Gastroesophageal sphincter (tissue), 4 donors: ENCODE data around the gene MYOG. TPM values are rescaled to one million over a fixed set of nuclear protein-coding genes. Genes with fewer than 3 reads are reported as not detected.

Experiments
- ATAC-seq: fragments of 150-250 bp; one replicate; pipeline ENCODE4 v1.9.1; 2016; ENCODE audit warnings: mild to moderate bottlenecking, moderate library complexity
- H3K27ac ChIP-seq, 4 donors: fragments of 200-600 bp; sonication (generic) in 3 of 4; 1 replicate in 3 of 4; 2 replicates in 1 of 4; pipeline ENCODE4 v1.5.1; 2016 to 2019
- H3K27me3 ChIP-seq: fragments of 200-600 bp; sonication (generic); one replicate; pipeline ENCODE4 v1.5.1; 2019
- H3K36me3 ChIP-seq, 2 donors: fragments of 200-600 bp; sonication (generic); one replicate each; pipeline ENCODE4 v1.5.1; 2019; ENCODE audit warnings: control low read depth in 1 of 2
- H3K4me1 ChIP-seq, 3 donors: fragments of 200-600 bp; sonication (generic); 1 replicate in 2 of 3; 2 replicates in 1 of 3; pipeline ENCODE4 v1.5.1; 2016 to 2019; ENCODE audit warnings: control low read depth in 2 of 3
- H3K4me3 ChIP-seq, 2 donors: fragments of 200-600 bp; sonication (generic); one replicate each; pipeline ENCODE4 v1.5.1; 2019; ENCODE audit warnings: mild to moderate bottlenecking in 1 of 2, moderate library complexity in 1 of 2
- H3K9me3 ChIP-seq, 3 donors: fragments of 200-600 bp; sonication (generic); one replicate each; pipeline ENCODE4 v1.5.1; 2017 to 2019; ENCODE audit warnings: control low read depth in 2 of 3
- EP300 ChIP-seq: sonication (generic); formaldehyde crosslinking; IDR thresholded peaks from one replicate; pipeline ENCODE4 v1.6.1; 2017; ENCODE audit warnings: antibody characterized with exemption, mild to moderate bottlenecking
- POLR2A ChIP-seq, 2 donors: fragments of 450-650 bp; IDR thresholded peaks; one replicate each; pipeline ENCODE4 v1.6.1; 2017; ENCODE audit warnings: antibody characterized with exemption in 2 of 2, mild to moderate bottlenecking in 2 of 2, moderate library complexity in 1 of 2
- POLR2AphosphoS5 ChIP-seq: sonication (generic); formaldehyde crosslinking; IDR thresholded peaks from one replicate; pipeline ENCODE4 v1.6.1; 2017; ENCODE audit warnings: antibody characterized with exemption
- WGBS, 2 donors: methylation state at CpG; one replicate each; pipeline ENCODE4 v1.1.5; 2018; ENCODE audit warnings: low coverage in 1 of 2; 5-methylcytosine and 5-hydroxymethylcytosine counted together
- total RNA-seq, 4 donors: library from RNA; depleted of rRNA; stranded (reverse); fragments of >200 nt; gene quantifications; one replicate each; pipeline ENCODE4 v1.1.0, GENCODE V29; 2016
- TF ChIP-seq, protein P1 (sequence below), 4 experiments: fragments of 200-600 bp in 2 of 4; fragments of 450-650 bp in 2 of 4; sonication (generic) in 1 of 4; IDR thresholded peaks; one replicate each; pipeline ENCODE4 v1.5.1; 2017 to 2019; ENCODE audit warnings: antibody characterized with exemption in 4 of 4, mild to moderate bottlenecking in 2 of 4, moderate library complexity in 2 of 4

Gene MYOG
- total RNA-seq, 4 donors from 2014 or later, result 0.35 TPM; not detected in 3

DNA sequence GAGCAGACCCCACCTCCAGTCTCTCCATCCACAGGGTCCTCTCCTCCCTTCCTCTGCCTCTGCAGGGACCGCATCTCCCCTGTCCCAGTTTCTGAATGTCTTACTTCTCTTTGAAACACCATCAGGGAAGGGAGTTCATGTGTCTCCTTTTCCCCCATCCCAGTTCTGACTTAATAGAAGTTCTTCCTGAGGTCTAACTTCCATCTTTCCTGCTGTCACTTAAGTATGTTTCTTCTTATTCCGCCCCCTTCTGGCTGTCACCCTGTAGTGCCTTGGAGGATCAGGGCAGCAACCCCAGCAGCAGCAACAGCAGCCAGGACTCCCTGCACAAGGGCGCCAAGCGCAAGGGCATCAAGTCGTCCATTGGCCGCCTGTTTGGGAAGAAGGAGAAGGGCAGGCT is 29.3 kb downstream of the MYOG start:
- no peaks in the 10 kb centered on the region for H3K27me3 ChIP-seq
- WGBS, 2 donors, result 100% methylated on average over 1 of the region's 6 CpGs; no CpG with 5 or more reads in 1 of the 2 donors
- no peaks in the 10 kb centered on the region for H3K9me3 ChIP-seq
- no peak for ATAC-seq
- no peak overlapping the region for H3K4me3 ChIP-seq
- TF ChIP-seq POLR2A (IDR thresholded peaks at IDR 0.05) (no peak), POLR2AphosphoS5 (no peak), EP300 (no peak)
- TF ChIP-seq, protein P1, sequence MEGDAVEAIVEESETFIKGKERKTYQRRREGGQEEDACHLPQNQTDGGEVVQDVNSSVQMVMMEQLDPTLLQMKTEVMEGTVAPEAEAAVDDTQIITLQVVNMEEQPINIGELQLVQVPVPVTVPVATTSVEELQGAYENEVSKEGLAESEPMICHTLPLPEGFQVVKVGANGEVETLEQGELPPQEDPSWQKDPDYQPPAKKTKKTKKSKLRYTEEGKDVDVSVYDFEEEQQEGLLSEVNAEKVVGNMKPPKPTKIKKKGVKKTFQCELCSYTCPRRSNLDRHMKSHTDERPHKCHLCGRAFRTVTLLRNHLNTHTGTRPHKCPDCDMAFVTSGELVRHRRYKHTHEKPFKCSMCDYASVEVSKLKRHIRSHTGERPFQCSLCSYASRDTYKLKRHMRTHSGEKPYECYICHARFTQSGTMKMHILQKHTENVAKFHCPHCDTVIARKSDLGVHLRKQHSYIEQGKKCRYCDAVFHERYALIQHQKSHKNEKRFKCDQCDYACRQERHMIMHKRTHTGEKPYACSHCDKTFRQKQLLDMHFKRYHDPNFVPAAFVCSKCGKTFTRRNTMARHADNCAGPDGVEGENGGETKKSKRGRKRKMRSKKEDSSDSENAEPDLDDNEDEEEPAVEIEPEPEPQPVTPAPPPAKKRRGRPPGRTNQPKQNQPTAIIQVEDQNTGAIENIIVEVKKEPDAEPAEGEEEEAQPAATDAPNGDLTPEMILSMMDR (IDR thresholded peaks at IDR 0.05), result no peak
- no peaks in the 10 kb centered on the region for H3K4me1 ChIP-seq
- peaks cover 0 to 26% of the 10 kb centered on the region in 2 donors for H3K36me3 ChIP-seq
- no peak overlapping the region for H3K27ac ChIP-seq

DNA sequence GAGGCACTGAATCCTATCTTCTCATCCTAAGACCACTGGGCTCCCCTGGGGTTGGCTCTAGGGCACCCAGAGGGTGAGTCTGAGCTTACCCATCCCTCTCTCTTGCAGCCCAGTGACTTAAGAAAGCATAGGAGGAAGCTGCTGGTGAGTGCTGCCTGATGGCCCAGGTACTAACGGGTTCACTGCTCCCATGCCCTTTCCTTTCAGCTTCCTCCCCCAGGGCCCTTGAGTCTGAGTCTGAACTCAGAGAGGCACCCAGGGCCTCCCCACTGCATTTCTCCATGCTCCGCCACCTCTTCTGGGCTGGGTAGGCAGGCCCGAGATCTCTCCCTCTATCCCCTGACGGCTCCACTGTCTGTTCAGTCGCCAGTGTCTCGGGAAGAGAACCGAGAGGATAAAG is 29.8 kb downstream of the MYOG start:
- Histone ChIP-seq H3K36me3 (peaks cover 0 to 26% of the 10 kb centered on the region in 2 donors), H3K4me3 (no peak overlapping the region), H3K27ac (no peak overlapping the region), H3K27me3 (no peaks in the 10 kb centered on the region), H3K9me3 (no peaks in the 10 kb centered on the region), H3K4me1 (no peaks in the 10 kb centered on the region)
- no CpG with 5 or more reads among the region's 7 CpGs for WGBS, 2 donors
- ATAC-seq, result no peak
- no peak for TF ChIP-seq POLR2A (IDR thresholded peaks at IDR 0.05)
- no peak for TF ChIP-seq POLR2AphosphoS5
- TF ChIP-seq EP300, result no peak
- TF ChIP-seq, protein P1 (IDR thresholded peaks at IDR 0.05), result no peak

DNA sequence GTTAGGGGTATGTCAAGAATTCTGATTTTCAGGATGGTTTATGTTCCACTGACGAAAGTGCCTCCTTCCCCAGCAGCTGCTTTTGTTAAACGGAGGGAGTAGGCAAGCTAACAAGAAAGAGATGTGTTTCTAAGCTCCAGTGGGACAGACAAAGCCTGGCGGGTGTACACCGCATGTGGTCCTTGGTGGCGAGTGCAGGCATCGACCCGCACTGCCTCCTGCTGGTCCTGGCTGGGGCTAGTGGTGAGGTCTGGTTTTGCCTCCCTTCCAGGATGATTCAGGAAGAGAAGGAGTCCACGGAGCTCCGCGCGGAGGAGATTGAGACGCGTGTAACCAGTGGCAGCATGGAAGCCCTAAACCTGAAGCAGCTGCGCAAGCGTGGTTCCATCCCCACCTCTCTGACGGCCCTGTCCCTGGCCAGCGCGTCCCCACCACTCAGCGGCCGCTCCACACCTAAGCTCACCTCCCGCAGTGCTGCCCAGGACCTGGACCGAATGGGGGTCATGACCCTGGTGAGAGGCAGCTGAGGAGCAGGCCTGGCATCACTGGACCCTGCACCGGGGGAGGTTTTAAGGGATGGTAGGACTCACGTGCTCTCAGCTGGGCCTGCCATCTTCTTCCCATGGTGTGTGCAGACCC is 30.5 kb downstream of the MYOG start:
- Histone ChIP-seq H3K27me3 (no peaks in the 10 kb centered on the region), H3K36me3 (peaks cover 0 to 26% of the 10 kb centered on the region in 2 donors), H3K9me3 (no peaks in the 10 kb centered on the region), H3K4me1 (no peaks in the 10 kb centered on the region), H3K27ac (no peak overlapping the region), H3K4me3 (no peak overlapping the region)
- no peak for ATAC-seq
- TF ChIP-seq, protein P1 (IDR thresholded peaks at IDR 0.05), result no peak
- TF ChIP-seq EP300, result no peak
- 66 to 100% methylated on average over 2 to 3 of the region's 24 CpGs for WGBS, 2 donors

DNA sequence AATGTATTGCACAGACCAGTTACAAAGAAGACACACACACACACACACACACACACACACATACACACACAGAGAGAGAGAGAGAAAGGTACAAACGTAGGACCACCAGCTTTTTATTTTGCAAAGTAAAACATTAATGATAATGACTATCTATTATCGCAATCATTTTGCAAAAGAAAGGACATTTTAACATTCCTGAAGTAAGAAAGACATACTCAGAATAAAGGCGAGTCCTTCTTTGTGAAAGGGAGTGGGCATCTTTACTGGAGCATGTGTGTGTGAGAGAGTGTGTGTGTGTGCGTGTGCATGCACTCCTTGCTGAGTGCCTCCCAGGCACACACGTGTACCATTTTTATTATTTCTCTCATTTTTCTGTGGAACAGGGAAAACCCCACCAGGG is 31.2 kb downstream of the MYOG start:
- no peak for ATAC-seq
- no peaks in the 10 kb centered on the region for H3K27me3 ChIP-seq
- H3K36me3 ChIP-seq, result peaks cover 0 to 25% of the 10 kb centered on the region in 2 donors
- TF ChIP-seq EP300 (no peak), POLR2AphosphoS5 (no peak), POLR2A (IDR thresholded peaks at IDR 0.05) (no peak)
- TF ChIP-seq, protein P1 (IDR thresholded peaks at IDR 0.05), result no peak
- no peaks in the 10 kb centered on the region for H3K9me3 ChIP-seq
- H3K27ac ChIP-seq, result no peak overlapping the region
- no peak overlapping the region for H3K4me3 ChIP-seq
- no peaks in the 10 kb centered on the region for H3K4me1 ChIP-seq
- 84% methylated on average over 5 of the region's 5 CpGs for WGBS, 2 donors

DNA sequence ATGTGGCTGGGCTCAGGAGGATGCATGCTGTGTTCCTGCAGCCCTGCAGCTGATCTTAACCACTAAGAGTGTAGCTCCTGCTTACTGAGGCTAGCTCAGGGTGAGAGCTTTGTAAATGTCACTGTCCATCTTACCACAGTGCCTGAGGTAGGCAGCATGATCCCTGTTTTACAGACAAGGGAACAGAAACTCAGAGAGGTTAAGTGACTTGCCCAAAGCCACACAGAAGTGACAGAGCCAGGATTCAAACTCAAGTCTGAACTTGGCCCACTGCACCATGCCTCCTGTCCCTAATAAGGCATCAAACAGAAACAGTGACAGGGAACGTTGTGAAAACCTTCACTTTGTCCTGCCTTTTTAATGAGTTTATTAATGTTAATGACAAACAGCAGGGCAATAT is 31.6 kb downstream of the MYOG start:
- TF ChIP-seq, protein P1 (IDR thresholded peaks at IDR 0.05), result no peak
- TF ChIP-seq POLR2AphosphoS5, result no peak
- no peak for TF ChIP-seq POLR2A (IDR thresholded peaks at IDR 0.05)
- no peak for TF ChIP-seq EP300
- H3K4me1 ChIP-seq, result no peaks in the 10 kb centered on the region
- no peak for ATAC-seq
- H3K27ac ChIP-seq, result no peak overlapping the region
- H3K9me3 ChIP-seq, result no peaks in the 10 kb centered on the region
- H3K27me3 ChIP-seq, result no peaks in the 10 kb centered on the region
- H3K4me3 ChIP-seq, result no peak overlapping the region
- peaks cover 0 to 20% of the 10 kb centered on the region in 2 donors for H3K36me3 ChIP-seq
- WGBS, 2 donors, result 20% methylated on average over 1 of the region's 1 CpG; no CpG with 5 or more reads in 1 of the 2 donors
